Neural progenitor cell (in vitro differentiated cells): ENCODE measurements around the gene KLF6. TPM values are rescaled to one million over a fixed set of nuclear protein-coding genes. Genes with fewer than 3 reads are reported as not detected.
A peak's percentile ranks its signal among the peaks of the same experiment; 100 is the strongest.

Experiments
- DNase-seq: peaks from one replicate; pipeline ENCODE4 v3.0.0-alpha.2; 2016; ENCODE audit warnings: low spot score
- H2AFZ ChIP-seq: fragments of 200-600 bp; sonication (generic); replicated peaks from 2 replicates; pipeline ENCODE4 v1.6.1; 2016; ENCODE audit warnings: antibody characterized with exemption
- H3F3A ChIP-seq: fragments of 200-600 bp; sonication (generic); 2 replicates; pipeline ENCODE4 v1.6.1; 2016; ENCODE audit warnings: antibody characterized with exemption, low read depth
- H3K27ac ChIP-seq: fragments of 200-600 bp; sonication (generic); 2 replicates; pipeline ENCODE4 v1.5.1; 2016; ENCODE audit warnings: mild to moderate bottlenecking
- H3K27me3 ChIP-seq: fragments of 200-600 bp; sonication (generic); 2 replicates; pipeline ENCODE4 v1.6.1; 2016; ENCODE audit warnings: mild to moderate bottlenecking, moderate library complexity
- H3K36me3 ChIP-seq: fragments of 200-600 bp; sonication (generic); 2 replicates; pipeline ENCODE4 v1.5.1; 2016
- H3K4me1 ChIP-seq: fragments of 200-600 bp; sonication (generic); 2 replicates; pipeline ENCODE4 v1.6.1; 2016; ENCODE audit warnings: mixed run types
- H3K4me2 ChIP-seq: fragments of 200-600 bp; sonication (generic); 2 replicates; pipeline ENCODE4 v1.6.1; 2016
- H3K4me3 ChIP-seq: fragments of 200-600 bp; sonication (generic); 2 replicates; pipeline ENCODE4 v1.5.1; 2016
- H3K79me2 ChIP-seq: fragments of 200-600 bp; sonication (generic); 2 replicates; pipeline ENCODE4 v1.6.1; 2016; ENCODE audit warnings: low read depth
- H3K9ac ChIP-seq: fragments of 200-600 bp; sonication (generic); 2 replicates; pipeline ENCODE4 v1.6.1; 2016
- H3K9me3 ChIP-seq: fragments of 200-600 bp; sonication (generic); 2 replicates; pipeline ENCODE4 v1.5.1; 2016; ENCODE audit warnings: low read depth
- H4K20me1 ChIP-seq: fragments of 200-600 bp; sonication (generic); 2 replicates; pipeline ENCODE4 v1.6.1; 2016; ENCODE audit warnings: low read depth
- H3K27ac Mint-ChIP-seq: 3 replicates; pipeline ENCODE4 v1.8.0; 2021; ENCODE audit warnings: mixed read lengths
- H3K27me3 Mint-ChIP-seq: 2 replicates; pipeline ENCODE4 v1.8.0; 2022; ENCODE audit warnings: low read depth, mild to moderate bottlenecking, inconsistent platforms, moderate library complexity, mixed read lengths; ENCODE audit not compliant: insufficient read depth
- H3K36me3 Mint-ChIP-seq: 3 replicates; pipeline ENCODE4 v1.8.0; 2021; ENCODE audit warnings: mixed read lengths
- H3K4me1 Mint-ChIP-seq: 3 replicates; pipeline ENCODE4 v1.8.0; 2021; ENCODE audit warnings: mixed read lengths
- H3K4me3 Mint-ChIP-seq: 3 replicates; pipeline ENCODE4 v1.8.0; 2021; ENCODE audit warnings: mild to moderate bottlenecking, moderate library complexity, mixed read lengths
- H3K9me3 Mint-ChIP-seq: 3 replicates; pipeline ENCODE4 v1.8.0; 2020; ENCODE audit warnings: mixed read lengths
- EZH2 ChIP-seq: fragments of 200-600 bp; sonication (generic); IDR thresholded peaks from 2 replicates; pipeline ENCODE4 v1.6.1; 2017; ENCODE audit warnings: antibody characterized with exemption, mild to moderate bottlenecking, moderate library complexity
- EZH2phosphoT487 ChIP-seq: fragments of 200-600 bp; sonication (generic); IDR thresholded peaks from 2 replicates; pipeline ENCODE4 v1.6.1; 2017; ENCODE audit warnings: antibody characterized with exemption
- total RNA-seq: library from RNA; depleted of rRNA; stranded (reverse); fragments of >200 nt; gene quantifications from 2 replicates; pipeline ENCODE4 v1.2.3, GENCODE V29; 2015; ENCODE audit warnings: low replicate concordance
- TF ChIP-seq, protein P1 (sequence below): fragments of 200-600 bp; sonication (generic); IDR thresholded peaks from 2 replicates; pipeline ENCODE4 v1.5.1; 2017; ENCODE audit warnings: antibody characterized with exemption, mild to moderate bottlenecking

KLF6 gene
- total RNA-seq, 1 donor from 2014 or later: 11.9 TPM

DNA sequence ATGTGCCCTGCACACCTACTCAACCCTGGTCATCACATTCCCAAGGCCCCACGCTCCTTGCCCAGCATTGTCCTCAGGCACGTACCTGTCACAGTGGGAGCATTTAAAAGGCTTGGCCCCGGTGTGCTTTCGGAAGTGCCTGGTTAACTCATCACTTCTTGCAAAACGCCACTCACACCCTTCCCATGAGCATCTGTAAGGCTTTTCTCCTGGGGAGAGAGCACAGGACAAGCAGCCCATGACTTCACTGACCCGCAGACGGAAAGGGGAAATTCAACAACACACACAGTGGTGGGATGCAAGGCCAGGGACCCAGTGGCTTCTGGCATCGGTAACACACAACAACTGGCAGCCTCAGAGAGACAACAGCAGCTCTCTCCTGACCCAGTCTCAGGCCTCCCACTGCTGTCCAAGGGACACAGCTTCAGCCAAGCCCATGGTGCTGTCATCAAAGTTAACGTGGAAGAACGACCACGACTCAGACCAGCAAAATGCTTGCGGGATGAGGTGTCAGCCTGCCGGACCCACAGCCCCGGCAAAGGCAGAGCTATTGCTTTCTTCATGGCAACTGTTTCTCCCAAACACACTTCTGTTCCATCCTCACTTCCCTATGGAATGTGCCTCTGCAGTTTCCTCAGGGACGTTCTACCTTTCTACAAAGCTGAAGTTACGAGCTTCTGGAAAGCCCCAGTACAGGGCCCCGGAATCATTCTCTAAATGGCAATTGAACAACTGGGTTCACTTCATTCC is 4.8 kb downstream of the KLF6 start:
- Histone ChIP-seq H3K4me1 (peaks cover 21% of the 10 kb centered on the region), H4K20me1 (peaks cover 75% of the 10 kb centered on the region), H3F3A (peaks cover 28% of the 10 kb centered on the region), H3K4me2 (no peak overlapping the region), H3K36me3 (peaks cover 7% of the 10 kb centered on the region), H3K27me3 (no peaks in the 10 kb centered on the region), H3K9me3 (no peaks in the 10 kb centered on the region), H3K9ac (no peak overlapping the region), H3K79me2 (peaks cover 58% of the 10 kb centered on the region), H3K4me3 (no peak overlapping the region), H3K27ac (no peak overlapping the region), H2AFZ (no peak overlapping the region)
- no peak overlapping the region for H3K27ac Mint-ChIP-seq
- H3K4me3 Mint-ChIP-seq: peak overlapping the region; percentile 39
- TF ChIP-seq EZH2phosphoT487 (no peak), EZH2 (no peak)
- TF ChIP-seq, protein P1, sequence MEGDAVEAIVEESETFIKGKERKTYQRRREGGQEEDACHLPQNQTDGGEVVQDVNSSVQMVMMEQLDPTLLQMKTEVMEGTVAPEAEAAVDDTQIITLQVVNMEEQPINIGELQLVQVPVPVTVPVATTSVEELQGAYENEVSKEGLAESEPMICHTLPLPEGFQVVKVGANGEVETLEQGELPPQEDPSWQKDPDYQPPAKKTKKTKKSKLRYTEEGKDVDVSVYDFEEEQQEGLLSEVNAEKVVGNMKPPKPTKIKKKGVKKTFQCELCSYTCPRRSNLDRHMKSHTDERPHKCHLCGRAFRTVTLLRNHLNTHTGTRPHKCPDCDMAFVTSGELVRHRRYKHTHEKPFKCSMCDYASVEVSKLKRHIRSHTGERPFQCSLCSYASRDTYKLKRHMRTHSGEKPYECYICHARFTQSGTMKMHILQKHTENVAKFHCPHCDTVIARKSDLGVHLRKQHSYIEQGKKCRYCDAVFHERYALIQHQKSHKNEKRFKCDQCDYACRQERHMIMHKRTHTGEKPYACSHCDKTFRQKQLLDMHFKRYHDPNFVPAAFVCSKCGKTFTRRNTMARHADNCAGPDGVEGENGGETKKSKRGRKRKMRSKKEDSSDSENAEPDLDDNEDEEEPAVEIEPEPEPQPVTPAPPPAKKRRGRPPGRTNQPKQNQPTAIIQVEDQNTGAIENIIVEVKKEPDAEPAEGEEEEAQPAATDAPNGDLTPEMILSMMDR: no peak
- H3K4me1 Mint-ChIP-seq: peaks cover 43% of the 10 kb centered on the region
- peaks cover 12% of the 10 kb centered on the region for H3K27me3 Mint-ChIP-seq
- peaks cover 50% of the 10 kb centered on the region for H3K36me3 Mint-ChIP-seq
- DNase-seq: no peak
- no peaks in the 10 kb centered on the region for H3K9me3 Mint-ChIP-seq

DNA sequence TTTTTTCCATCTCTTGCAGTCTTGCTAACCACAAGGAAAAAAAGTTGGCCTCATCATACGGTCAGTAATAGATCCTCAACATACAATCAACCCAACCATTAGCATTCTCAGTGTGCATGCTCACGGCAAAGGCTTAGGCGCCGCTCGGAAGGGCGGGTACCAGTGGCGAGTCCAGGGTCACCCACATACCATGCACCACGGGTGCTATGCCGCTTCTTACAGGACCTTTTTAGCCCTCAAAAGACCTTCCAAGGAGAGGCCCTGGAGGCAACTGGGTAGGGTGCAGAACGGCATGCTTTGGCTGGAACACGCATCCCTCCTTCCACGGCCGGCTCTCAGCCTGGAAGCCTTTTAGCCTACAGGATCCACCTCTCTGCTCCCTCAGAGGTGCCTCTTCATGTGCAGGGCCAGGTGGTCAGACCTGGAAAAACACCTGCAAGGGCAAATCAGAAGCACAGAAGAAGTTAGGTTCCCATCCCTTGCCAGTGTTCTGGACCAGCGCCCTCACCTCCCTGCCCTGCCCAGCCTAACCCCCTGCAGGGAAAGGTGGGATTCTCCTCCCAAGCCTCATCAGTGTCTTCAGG is 5.8 kb downstream of the KLF6 start:
- H3K4me1 ChIP-seq: peaks cover 21% of the 10 kb centered on the region
- Mint-ChIP-seq H3K27ac (no peak overlapping the region), H3K36me3 (peaks cover 50% of the 10 kb centered on the region), H3K4me3 (peak overlapping the region; percentile 20), H3K9me3 (no peaks in the 10 kb centered on the region), H3K27me3 (peaks cover 12% of the 10 kb centered on the region), H3K4me1 (peaks cover 46% of the 10 kb centered on the region)
- DNase-seq: no peak
- TF ChIP-seq, protein P1: no peak
- H3F3A ChIP-seq: peaks cover 21% of the 10 kb centered on the region
- no peak overlapping the region for H2AFZ ChIP-seq
- H3K9ac ChIP-seq: no peak overlapping the region
- peaks cover 52% of the 10 kb centered on the region for H3K79me2 ChIP-seq
- H4K20me1 ChIP-seq: peaks cover 73% of the 10 kb centered on the region
- no peak overlapping the region for H3K27ac ChIP-seq
- no peak overlapping the region for H3K4me2 ChIP-seq
- H3K9me3 ChIP-seq: no peaks in the 10 kb centered on the region
- H3K27me3 ChIP-seq: no peaks in the 10 kb centered on the region
- H3K36me3 ChIP-seq: peaks cover 7% of the 10 kb centered on the region
- H3K4me3 ChIP-seq: no peak overlapping the region

DNA sequence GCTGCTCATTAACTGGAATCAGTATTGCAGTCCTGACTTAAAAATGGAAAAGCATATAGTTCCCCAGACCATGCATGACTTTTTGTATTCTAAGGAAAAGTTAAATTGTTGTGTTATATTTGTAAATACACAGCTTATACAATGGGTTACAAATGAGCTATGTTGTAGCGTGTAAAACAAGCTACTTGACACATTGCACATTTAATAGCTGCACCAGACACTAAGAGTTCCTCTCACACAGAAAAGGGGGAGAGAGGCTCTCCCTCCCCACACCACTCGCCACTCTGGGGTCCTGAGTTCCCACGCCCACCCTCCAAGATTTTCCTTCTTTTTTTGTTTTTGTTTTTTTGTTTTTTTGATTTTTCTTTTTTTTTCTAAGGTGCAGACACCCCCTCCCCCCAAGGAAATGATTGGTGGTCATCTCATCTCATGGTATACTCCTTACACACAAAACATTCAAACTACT is 6.3 kb downstream of the KLF6 start:
- Histone ChIP-seq H3K27ac (no peak overlapping the region), H3K27me3 (no peaks in the 10 kb centered on the region), H3K79me2 (peaks cover 47% of the 10 kb centered on the region), H3F3A (peaks cover 16% of the 10 kb centered on the region), H2AFZ (no peak overlapping the region), H3K4me3 (no peak overlapping the region), H3K4me1 (peaks cover 21% of the 10 kb centered on the region), H3K9ac (no peak overlapping the region), H4K20me1 (peaks cover 71% of the 10 kb centered on the region), H3K9me3 (no peaks in the 10 kb centered on the region), H3K4me2 (no peak overlapping the region), H3K36me3 (peaks cover 7% of the 10 kb centered on the region)
- Mint-ChIP-seq H3K9me3 (no peaks in the 10 kb centered on the region), H3K27ac (no peak overlapping the region), H3K4me1 (peaks cover 46% of the 10 kb centered on the region), H3K36me3 (peaks cover 48% of the 10 kb centered on the region), H3K27me3 (peaks cover 10% of the 10 kb centered on the region), H3K4me3 (peak overlapping the region; percentile 20)
- TF ChIP-seq, protein P1: no peak
- TF ChIP-seq EZH2: no peak
- DNase-seq: no peak
